Thyroid gland (tissue), 4 donors: ENCODE results near the gene PDZK1IP1. TPM values are rescaled to one million over a fixed set of nuclear protein-coding genes. Genes with fewer than 3 reads are reported as not detected.

Experiments
- DNase-seq, 2 donors: peaks; one replicate each; pipeline ENCODE4 v3.0.0-alpha.2; 2019
- H3K27ac ChIP-seq, 3 donors: fragments of 200-600 bp; sonication (generic); 1 replicate in 2 of 3; 2 replicates in 1 of 3; pipeline ENCODE4 v1.5.1; 2016 to 2019; ENCODE audit warnings: mild to moderate bottlenecking in 1 of 3, moderate library complexity in 1 of 3
- H3K27me3 ChIP-seq: fragments of 200-600 bp; sonication (generic); one replicate; pipeline ENCODE4 v1.5.1; 2019
- H3K36me3 ChIP-seq, 2 donors: fragments of 200-600 bp; sonication (generic); one replicate each; pipeline ENCODE4 v1.5.1; 2016 to 2019
- H3K4me1 ChIP-seq, 2 donors: fragments of 200-600 bp; sonication (generic); one replicate each; pipeline ENCODE4 v1.5.1; 2017 to 2019
- H3K4me3 ChIP-seq, 3 donors: fragments of 200-600 bp; sonication (generic); replicated peaks in 1 of 3; 1 replicate in 2 of 3; 2 replicates in 1 of 3; pipeline ENCODE4 v1.5.1; 2016; ENCODE audit warnings: mild to moderate bottlenecking in 1 of 3
- H3K9me3 ChIP-seq: fragments of 200-600 bp; sonication (generic); one replicate; pipeline ENCODE4 v1.5.1; 2017
- CTCF ChIP-seq, 6 experiments: fragments of 200-600 bp in 3 of 6; fragments of 450-650 bp in 3 of 6; sonication (generic) in 3 of 6; IDR thresholded peaks; one replicate each; pipeline ENCODE4 v1.5.1; 2016 to 2019; ENCODE audit warnings: antibody characterized with exemption in 6 of 6, mild to moderate bottlenecking in 2 of 6, inconsistent platforms in 1 of 6, moderate library complexity in 1 of 6
- POLR2A ChIP-seq, 2 donors: fragments of 450-650 bp; IDR thresholded peaks; one replicate each; pipeline ENCODE4 v1.6.1; 2017; ENCODE audit warnings: antibody characterized with exemption in 2 of 2, mild to moderate bottlenecking in 2 of 2, moderate library complexity in 1 of 2
- WGBS, 2 donors: methylation state at CpG; one replicate each; pipeline ENCODE4 v1.1.5; 2017; 5-methylcytosine and 5-hydroxymethylcytosine counted together
- intact Hi-C: fragments of 100-400 bp; cut with DNase I; formaldehyde crosslinking; loops from one replicate; pipeline ENCODE4 v1.15.1; 2023
- total RNA-seq, 4 donors: library from RNA; depleted of rRNA; stranded (reverse); fragments of >200 nt; gene quantifications; one replicate each; pipeline ENCODE4 v1.2.3, GENCODE V29; 2016

The PDZK1IP1 gene
- total RNA-seq, 4 donors from 2014 or later = 0.83 to 3.0 TPM; not detected in 2

- no peak for TF ChIP-seq POLR2A (IDR thresholded peaks at IDR 0.05)
- TF ChIP-seq CTCF (IDR thresholded peaks at IDR 0.05) = no peak
- no peak overlapping the region for H3K4me3 ChIP-seq
- DNase-seq = no peak
- H3K27me3 ChIP-seq = no peaks in the 10 kb centered on the region
- intact Hi-C loops = no loop called here
- H3K27ac ChIP-seq = peak overlapping the region in 2 of 3 donors; percentile 49 to 58
- no peaks in the 10 kb centered on the region for H3K9me3 ChIP-seq
- peaks cover 0 to 4% of the 10 kb centered on the region in 2 donors for H3K4me1 ChIP-seq
- 82 to 94% methylated on average over 4 of the region's 4 CpGs for WGBS, 2 donors
- H3K36me3 ChIP-seq = no peaks in the 10 kb centered on the region
These were observed 22.9 kb upstream of the PDZK1IP1 start for GRCh38 chr1:47212636-47213229.

- DNase-seq = no peak
- Histone ChIP-seq H3K27ac (peak overlapping the region in 2 of 3 donors; percentile 49 to 58), H3K4me3 (no peak overlapping the region), H3K27me3 (no peaks in the 10 kb centered on the region), H3K9me3 (no peaks in the 10 kb centered on the region), H3K36me3 (no peaks in the 10 kb centered on the region), H3K4me1 (peaks cover 0 to 4% of the 10 kb centered on the region in 2 donors)
- TF ChIP-seq CTCF (IDR thresholded peaks at IDR 0.05) (no peak), POLR2A (IDR thresholded peaks at IDR 0.05) (peak in 1 of 2 donors; percentile 16)
- intact Hi-C loops = no loop called here
- WGBS, 2 donors = 42 to 58% methylated on average over 8 to 9 of the region's 9 CpGs
These were observed 22.0 kb upstream of the PDZK1IP1 start for GRCh38 chr1:47211796-47212269.

DNA sequence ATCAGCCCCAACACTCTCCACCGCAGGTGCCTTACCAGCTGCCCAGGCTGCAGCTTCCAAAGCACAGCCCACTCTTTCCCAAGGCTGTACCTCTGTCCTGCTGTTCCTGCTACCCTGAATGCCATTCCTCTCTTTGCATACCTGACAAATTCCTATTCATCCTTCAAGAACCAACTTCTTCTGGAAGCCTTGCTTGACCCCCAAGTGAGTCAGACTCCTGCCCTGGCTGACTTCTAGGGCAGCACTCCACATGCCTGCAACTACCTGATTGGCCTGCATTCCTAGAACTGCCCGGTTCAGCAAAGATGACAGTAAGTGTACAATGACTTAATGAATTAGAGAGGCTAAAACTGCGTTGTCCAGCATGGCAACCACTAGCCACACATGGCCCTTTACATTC is 20.8 kb upstream of the PDZK1IP1 start:
- no peak overlapping the region for H3K27ac ChIP-seq
- H3K9me3 ChIP-seq = no peaks in the 10 kb centered on the region
- WGBS, 2 donors = 73 to 81% methylated on average over 3 of the region's 3 CpGs
- H3K27me3 ChIP-seq = no peaks in the 10 kb centered on the region
- DNase-seq = no peak
- peaks cover 0 to 4% of the 10 kb centered on the region in 2 donors for H3K4me1 ChIP-seq
- TF ChIP-seq CTCF (IDR thresholded peaks at IDR 0.05) = no peak
- TF ChIP-seq POLR2A (IDR thresholded peaks at IDR 0.05) = no peak
- intact Hi-C loops = no loop called here
- no peaks in the 10 kb centered on the region for H3K36me3 ChIP-seq
- no peak overlapping the region for H3K4me3 ChIP-seq

- H3K27ac ChIP-seq = no peak overlapping the region
- H3K4me3 ChIP-seq = no peak overlapping the region
- H3K36me3 ChIP-seq = no peaks in the 10 kb centered on the region
- DNase-seq = no peak
- intact Hi-C loops = no loop called here
- no peaks in the 10 kb centered on the region for H3K27me3 ChIP-seq
- WGBS, 2 donors = 72 to 76% methylated on average over 2 to 3 of the region's 3 CpGs
- TF ChIP-seq CTCF (IDR thresholded peaks at IDR 0.05) (no peak), POLR2A (IDR thresholded peaks at IDR 0.05) (no peak)
- H3K9me3 ChIP-seq = no peaks in the 10 kb centered on the region
- peaks cover 0 to 4% of the 10 kb centered on the region in 2 donors for H3K4me1 ChIP-seq
These were observed 20.0 kb upstream of the PDZK1IP1 start for GRCh38 chr1:47209725-47210325.

- WGBS, 2 donors = 34 to 59% methylated on average over 5 to 7 of the region's 8 CpGs
- no peaks in the 10 kb centered on the region for H3K36me3 ChIP-seq
- H3K27ac ChIP-seq = no peak overlapping the region
- intact Hi-C loops = no loop called here
- no peak for DNase-seq
- H3K27me3 ChIP-seq = no peaks in the 10 kb centered on the region
- TF ChIP-seq CTCF (IDR thresholded peaks at IDR 0.05) = no peak
- H3K4me1 ChIP-seq = peaks cover 0 to 4% of the 10 kb centered on the region in 2 donors
- H3K4me3 ChIP-seq = no peak overlapping the region
- no peaks in the 10 kb centered on the region for H3K9me3 ChIP-seq
These were observed 19.3 kb upstream of the PDZK1IP1 start for GRCh38 chr1:47209091-47209490.
